GM18498 (cell line): ENCODE data around the gene HSPB1.
"Not testable (repeated sequence)": the region's sequence is repeated elsewhere in the genome, so short reads cannot be mapped to it uniquely, and the experiment has no call there.

Experiments
- ATAC-seq: cut with Tn5 transposase; IDR thresholded peaks from one replicate; pipeline ENCODE4 v1.9.1; 2021; ENCODE audit warnings: mild to moderate bottlenecking, moderate library complexity; ENCODE audit not compliant: unreplicated experiment

The HSPB1 gene

DNA sequence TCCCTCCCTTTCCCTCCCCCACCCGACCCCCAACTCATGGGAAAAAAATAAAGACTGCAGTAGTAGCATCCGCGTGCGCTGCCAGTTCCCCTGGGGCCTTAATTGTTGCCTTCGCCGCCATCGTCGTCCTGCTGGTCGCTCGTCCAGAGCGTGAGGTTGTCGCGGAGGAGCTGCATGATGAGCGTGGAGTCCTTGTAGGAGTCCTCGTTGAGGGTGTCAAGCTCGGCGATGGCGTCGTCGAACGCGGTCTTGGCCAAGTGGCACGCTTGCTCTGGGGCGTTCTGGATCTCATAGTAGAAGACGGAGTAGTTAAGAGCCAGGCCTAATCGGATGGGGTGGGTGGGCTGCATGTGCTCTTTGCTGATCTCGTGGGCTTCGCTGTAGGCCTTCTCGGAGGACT, 27.0 kb downstream of the HSPB1 start:
- no peak for ATAC-seq

DNA sequence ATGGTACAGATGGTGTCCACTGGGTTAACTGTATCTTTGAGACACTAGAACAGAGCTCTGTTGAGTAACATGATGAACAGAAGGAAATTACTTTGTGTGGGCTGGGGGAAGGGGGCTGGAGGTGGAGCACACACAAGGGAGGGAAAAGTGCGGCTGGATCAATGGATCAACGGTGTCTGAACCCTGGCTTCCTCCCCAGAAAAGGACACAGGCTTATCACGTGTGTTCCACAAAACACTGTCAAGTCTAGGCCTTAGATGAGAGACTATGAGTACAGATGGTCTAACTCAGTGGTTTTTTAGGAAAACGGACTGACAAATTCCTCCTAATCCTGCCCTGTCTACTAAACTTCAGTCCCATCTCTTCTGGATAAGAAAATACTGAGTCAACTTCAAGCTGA, 27.8 kb downstream of the HSPB1 start:
- ATAC-seq = no peak

DNA sequence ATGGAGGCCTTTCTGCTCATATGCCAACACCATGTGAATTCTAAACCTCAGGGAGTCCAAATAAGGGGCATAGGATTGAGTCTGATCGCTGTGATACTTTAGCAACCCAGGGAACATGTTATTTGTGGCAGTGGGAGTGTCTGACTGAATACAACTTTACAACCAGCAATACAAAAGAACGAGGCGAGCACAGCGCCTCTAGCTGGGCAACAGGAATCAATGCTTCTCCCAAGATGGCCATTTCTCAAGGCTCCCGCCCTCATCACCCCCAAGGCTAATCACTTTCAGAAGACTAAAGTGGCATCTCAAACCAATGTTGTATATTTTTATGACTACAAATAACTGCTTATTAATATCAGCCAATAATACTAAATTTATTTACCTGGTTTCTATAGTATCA, 28.2 kb downstream of the HSPB1 start:
- no peak for ATAC-seq

DNA sequence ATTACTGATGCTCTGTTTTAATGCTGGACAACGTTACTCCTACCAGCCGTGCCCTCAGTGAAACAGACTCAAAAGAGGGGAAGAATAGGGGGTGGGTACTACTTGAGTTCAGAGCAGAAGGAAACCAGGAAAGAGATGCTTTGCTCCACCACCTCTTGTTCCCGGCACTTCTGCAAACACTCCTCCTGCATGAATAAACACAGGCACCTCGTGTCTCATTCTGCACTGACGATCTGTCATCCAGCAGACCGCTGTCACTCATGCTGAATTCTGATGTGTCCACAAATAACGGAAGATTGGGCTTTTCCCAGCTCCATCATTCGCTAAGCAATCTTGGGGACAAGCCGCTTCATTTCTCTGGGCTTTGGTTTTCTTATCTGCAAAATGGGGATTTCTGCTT, 29.6 kb downstream of the HSPB1 start:
- ATAC-seq = no peak

DNA sequence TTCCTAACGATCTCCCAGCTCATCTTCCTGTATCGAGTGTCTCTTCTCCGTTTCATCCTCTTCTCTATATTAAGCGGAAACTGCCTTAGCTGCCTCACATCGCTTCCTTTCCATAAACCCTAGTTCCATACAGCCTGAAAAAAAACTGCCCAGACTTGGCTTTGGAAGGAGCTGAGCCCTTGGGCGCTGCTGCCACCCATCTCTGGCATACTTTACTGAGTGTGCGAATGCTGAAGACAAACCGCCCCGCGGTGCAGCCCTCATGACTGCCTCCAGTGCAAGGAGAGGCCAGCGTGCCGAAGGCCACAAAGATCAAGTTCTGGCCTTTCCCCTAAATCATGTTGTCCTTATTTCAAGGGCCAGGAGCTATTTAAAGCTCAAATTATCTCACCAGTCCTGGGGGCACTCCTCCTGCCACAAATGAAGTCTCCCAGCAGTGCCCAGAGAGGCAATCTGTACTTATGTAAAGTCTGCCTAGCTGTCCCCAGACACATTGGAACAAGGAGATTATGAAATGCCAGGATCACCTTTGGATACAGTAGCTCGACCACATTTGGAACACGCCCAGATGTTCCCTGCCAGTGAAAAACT, 31.1 kb downstream of the HSPB1 start:
- no peak for ATAC-seq

DNA sequence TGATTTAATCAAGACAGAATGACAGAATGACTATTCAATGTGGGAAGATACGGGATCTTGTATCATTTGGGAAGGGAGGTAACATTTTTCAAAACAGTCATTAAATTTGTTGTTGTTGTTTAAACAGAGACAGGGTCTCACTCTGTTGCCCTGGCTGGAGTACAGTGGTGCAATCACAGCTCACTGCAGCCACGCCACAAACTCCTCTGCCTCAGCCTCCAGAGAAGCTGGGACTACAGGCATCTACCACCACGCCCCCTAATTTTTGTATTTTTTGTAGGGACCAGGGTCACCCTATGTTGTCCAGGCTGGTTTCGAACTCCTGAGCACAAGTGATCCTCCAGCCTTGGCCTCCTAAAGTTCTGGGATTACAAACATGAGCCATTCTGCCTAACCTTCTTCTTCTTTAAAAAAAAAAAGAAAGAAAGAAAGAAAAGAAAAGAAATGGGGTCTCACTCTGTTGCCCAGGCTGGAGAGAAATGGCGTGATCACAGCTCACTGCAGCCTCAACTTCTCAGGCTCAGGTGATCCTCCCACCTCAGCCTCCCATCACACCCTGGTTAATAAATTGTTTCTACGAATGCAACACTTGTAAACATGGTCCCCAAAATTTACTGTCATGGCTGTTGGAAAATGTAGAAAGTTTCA, 32.0 kb downstream of the HSPB1 start:
- no peak for ATAC-seq

DNA sequence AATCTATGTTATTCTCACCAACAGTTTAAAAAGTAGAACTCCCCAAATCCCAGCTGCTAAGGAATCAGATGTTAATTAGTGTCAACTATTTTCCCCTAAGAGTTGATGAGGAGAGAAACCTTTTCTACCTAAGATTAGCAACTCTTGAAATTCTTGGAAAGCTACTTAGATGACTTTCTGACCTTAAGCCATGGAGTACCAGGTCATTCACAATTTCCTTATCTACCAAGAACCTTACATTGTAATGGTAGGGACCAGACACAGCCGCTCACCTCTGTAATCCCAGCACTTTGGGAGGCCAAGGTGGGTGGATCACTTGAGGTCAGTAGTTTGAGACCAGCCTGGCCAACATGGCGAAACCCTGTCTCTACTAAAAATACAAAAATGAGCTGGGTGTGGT, 32.9 kb downstream of the HSPB1 start:
- ATAC-seq = not testable (repeated sequence)

DNA sequence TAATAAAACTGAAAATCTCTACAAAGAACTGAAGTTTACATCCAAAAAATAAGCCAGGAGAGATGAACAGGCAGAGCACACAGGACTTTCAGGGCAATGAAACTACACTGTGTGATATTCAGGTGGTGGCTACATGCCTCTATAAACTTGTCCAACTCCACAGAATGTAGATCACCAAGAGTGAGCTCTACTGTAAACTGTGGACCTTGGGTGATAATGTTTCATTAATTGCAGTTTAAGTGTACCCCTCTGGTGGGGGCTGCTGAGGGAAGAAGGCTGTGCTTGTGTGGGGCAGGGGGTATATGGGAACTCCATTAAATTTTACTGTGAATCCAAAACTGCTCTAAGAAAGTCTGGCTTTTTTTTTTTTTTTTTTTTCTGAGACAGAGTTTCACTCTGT, 33.6 kb downstream of the HSPB1 start:
- ATAC-seq = no peak

DNA sequence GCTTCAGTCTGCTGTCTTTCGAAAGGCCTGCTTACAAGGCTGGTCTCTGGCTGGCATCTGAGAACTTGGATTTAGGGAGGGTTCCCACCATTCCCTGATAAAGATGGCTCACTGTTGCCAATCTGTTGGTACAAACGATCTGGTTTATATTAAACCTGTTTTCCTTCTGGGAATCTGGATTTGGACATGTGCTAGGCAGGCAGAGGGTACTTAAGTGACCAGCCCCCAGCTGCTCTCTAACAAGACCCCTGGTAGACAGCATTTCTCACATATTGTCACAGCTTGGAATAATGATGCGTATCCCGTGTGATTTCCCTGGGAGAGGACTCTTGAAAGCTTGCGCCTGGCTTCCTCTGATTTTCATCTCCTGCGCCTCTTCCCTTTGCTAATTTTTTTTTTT, 34.7 kb downstream of the HSPB1 start:
- no peak for ATAC-seq

DNA sequence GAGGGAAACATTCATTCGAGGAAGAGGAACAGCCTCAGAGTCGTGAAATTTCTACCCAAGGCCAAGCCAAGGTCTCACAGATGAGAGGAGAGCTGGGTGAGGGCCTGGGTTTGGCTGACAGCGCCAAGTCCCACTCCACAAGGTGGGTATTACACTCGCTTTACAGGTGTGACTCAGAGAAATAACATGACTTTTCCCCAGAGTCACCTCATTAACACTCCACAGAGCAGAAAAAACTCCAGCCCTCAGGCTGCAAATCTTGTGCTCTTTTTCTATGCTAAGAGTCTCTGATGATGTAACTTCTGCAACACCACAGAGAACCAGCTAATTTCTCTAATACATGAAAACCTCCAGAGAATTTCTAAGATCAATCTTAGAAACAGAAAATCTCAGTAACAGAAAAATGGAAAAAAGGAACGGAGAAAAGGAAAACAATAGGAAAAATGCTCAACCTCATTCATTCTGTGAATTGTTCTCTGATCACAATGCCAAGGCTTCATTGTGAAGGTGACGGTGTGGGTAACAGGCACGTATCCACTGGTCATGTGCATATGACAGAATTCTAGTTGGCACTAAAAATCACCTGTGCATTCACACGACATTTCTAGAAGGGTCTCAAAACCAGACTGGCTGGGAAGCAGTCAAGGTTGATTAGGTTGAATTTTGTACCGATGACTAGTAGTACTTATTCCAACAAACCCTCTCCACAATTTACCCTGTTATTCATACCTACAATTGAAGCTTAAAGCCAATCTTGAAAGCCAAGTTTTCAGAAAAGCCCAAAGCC, 36.0 kb downstream of the HSPB1 start:
- ATAC-seq = no peak

DNA sequence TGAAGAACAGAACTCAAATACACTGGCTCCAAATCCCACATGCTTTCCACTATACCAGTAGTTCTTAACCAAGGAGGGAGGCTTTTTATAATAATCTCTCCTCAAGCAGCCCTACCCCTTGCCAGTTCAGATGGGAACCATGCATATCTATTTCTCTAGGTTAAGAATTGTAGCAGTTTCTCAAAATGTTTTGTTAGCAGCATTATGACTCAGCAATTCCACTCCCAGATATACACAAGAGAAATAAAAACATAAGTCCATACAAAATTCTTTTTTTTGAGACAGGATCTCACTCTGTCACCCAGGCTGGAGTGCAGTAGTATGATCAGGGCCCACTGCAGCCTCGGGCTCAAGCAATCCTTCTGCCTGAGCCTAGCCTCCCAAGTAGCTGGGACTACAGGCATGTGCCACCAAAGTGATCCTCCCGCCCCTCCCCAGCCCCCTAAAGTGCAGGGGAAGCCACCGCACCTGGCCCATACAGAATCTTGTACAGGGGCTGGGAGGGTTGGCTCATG, 38.2 kb downstream of the HSPB1 start:
- ATAC-seq = no peak

DNA sequence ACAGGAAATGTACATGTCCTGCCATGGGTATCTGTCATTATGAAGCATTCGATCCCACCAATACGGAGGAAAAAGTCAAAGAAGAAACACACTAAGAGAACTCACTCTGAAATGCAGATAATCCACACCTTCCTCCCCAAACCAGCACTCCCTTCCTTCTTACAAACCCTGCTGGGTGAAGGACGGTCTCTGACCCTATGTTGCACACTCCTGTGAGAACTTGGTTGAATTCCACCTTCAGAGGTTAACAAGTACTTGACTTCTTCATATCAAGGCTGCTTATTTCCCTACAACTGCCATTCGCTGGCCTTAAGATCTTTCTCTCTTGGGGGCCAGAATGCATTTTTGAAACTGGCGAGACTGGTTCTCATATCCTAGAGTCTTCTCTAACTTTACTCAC, 39.7 kb downstream of the HSPB1 start:
- no peak for ATAC-seq

DNA sequence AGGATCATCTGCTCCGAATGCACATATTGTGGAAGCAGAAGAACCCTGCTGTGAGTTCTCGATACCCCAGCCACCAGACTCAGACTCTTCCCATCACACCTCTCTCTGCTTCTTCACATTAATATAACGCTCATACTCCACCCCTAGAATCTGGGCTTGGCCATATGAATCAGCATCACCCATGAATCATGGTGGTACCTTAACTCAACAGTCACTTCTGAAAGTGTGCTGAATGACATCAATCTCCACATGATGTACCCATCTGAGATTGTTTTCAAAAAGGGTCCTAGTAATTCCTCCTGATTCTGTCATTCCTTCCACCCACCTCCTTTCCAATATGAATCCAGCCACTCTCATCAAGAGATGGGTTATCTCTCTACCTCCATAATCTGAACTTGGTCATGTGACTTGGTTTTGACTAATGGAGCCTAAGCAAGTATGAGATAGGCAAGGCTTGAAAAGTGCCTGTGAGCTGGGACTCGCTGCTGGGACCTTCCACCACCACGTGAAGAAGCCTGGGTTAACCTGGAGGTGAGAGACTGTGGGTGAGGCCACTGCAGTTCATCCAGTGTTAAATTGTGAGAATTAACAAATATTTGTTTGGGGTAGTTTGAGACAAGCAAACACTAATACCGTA, 40.9 kb downstream of the HSPB1 start:
- no peak for ATAC-seq

DNA sequence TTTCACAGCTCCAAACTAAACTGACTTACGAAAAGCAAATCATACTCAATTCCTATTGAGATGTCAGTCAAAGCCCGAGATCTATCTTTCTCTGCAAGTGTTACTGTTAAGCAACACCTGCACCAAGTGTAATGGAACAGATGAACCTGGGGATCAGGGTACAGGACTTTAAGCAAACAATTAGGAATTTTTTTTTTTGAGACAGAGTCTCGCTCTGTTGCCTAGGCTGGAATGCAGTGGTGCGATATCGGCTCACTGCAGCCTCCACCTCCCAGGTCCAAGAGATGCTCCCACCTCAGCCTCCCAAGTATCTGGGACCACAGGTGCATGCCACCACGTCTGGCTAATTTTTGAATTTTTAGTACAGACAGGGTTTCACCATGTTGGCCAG, 41.5 kb downstream of the HSPB1 start:
- no peak for ATAC-seq

DNA sequence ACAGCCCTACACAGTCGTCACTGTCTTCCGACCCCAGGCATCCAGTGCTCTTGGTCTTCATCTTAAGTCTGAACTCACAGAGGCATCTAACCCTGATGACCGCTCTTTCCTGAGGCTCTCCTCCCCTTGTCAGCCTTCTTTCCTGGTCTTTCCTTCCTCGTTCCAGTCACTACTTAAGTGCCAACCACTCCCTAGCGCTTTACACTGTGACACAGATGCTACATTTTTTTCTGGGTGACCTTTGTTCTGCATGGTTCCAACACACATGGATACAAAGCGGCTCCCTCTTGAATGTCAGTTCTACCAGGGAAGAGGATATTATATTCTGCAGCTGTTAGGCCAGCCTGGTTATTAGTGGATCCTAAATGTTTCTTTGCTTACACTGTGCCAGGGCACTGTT, 43.6 kb downstream of the HSPB1 start:
- ATAC-seq = no peak

DNA sequence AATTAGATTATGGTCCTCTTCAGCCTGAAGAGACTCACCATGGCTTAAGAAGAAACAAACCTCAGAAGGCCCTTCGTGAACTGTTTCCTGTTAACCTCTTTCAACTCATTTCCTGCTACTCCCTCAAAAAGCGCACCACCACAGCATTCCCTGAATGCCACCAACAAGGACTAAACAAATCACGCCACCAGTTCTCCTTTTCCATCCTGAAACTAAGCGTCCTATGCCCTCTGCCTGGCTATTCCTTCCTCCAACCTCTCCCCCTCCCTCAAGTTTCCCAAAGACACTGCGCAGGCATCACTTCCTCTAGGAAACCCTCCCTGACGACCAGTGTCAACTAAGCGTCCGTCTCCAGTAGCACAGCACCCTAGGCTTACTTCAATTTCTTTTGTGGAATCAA, 44.3 kb downstream of the HSPB1 start:
- no peak for ATAC-seq

DNA sequence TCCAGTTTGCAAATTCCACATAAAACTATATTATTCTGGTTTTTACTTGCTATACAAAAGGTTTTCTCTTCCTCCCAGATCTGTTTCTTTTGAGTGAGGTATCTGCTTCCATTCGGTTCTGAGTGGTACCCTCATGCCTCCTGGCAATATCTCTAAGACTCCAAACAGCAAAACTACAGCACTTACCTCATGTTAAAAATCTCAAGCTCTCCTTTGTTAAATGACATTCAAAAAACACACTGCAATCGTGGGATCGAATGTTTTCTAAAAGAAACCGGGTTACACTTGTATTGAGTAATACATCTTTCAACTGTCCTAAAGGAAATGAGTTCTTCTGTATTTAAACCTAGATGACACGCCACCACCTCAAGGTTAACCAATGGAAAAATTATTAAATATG, 45.2 kb downstream of the HSPB1 start:
- no peak for ATAC-seq

DNA sequence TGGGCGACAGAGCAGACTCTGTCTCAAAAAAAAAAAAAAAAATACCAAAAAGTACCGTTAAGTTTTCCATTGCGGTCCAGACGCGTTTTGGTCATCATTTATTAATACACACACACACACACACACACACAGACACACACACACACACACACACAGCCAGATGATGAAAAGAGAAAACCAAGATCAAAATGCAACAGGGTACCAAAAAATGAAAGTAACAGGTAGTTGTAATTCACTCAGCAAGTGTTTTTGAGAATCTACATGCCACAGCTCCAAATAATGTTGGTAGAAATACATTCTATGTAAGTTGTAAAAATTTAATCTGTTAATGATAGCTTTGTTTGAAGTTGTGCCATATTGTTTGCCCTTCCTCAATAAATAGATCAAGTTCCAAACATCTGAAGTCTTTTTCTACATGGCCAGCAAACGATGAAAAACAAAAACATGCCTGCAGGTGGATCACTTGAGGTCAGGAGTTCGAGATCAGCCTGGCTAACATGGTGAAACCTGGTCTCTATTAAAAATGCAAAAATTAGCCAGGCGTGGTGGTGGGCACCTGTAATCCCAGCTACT, 46.9 kb downstream of the HSPB1 start:
- ATAC-seq = no peak

DNA sequence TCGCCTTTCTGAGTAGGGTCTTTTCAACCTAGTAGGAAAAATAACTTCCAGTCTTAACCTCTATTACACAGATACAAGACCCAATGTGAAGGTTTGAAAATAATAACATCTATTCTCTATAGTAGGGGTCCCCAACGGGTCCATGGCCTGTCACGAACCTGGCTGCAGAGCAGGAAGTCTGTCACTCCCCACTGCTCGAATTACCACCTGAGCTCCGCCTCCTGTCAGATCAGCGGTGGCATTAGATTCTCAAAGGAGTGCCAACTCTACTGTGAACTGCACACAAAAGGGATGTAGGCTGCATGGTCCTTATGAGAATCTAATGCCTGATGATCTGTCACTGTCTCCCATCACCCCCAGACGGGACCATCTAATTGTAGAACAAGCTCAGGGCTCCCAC, 48.9 kb downstream of the HSPB1 start:
- ATAC-seq = no peak

DNA sequence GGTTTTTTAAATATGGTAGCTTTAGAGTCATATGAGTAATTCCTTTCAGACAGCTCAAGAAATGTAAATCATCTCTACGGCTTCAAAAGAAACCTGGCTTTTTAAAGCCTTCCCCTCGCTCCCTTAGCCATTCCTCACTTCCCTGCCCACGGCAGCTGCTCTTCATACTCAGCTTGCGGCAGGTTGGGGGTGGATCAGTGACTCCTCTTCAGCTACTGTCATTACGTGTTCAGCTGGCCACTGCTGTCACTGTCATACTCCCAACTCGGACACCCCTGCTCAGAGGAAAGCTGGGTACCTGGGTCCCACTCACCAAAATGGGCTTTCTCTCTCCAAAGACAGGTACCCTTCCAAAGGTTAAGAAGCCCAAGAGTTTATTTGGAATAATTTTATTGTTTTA, 49.7 kb downstream of the HSPB1 start:
- ATAC-seq = no peak

DNA sequence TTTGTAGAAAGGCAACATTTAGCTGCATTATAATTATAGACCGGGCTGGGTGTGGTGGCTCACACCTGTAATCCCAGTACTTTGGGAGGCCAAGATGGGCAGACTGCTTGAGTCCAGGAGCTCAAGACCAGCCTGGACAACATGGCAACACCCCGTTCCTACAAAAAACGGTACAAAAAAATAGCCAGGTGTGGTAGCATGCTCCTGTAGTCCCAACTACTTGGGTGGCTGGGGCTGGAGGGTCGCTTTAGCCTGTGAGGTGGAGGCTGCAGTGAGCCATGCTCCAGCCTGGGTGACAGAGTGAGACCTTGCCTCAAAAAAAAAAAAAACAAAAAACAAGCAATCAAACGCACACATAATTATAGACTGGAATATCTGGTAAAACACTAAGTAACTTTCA, 51.3 kb downstream of the HSPB1 start:
- no peak for ATAC-seq
